ENCODE measurements around the gene ANKRD34A.

Gene ANKRD34A

DNA sequence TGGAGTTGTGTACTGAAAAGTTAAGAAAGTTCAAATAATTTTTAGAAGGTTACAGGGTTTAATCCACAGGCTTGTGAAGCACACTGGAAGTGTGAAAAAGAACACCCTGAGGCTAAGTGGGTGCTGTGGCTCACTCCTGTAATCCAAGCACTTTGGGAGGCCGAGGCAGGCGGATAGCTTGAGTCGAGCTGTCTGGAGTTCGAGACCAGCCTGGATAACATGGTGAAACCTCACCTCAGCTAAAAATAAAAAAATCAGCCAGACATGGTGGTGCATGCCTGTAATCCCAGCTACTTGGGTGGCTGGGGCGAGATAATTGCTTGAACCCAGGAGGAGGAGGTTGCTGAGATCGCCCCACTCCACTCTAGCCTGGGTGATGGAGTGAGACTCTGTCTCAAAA is 22.2 kb upstream of the ANKRD34A start:
- Histone ChIP-seq H3K27ac (ENCODE audit: low read depth, low read length) (no peak overlapping the region), H2AK5ac (ENCODE audit: low read length) (no peak overlapping the region), H4K8ac (ENCODE audit: low read depth, low read length) (no peak overlapping the region), H3K79me2 (ENCODE audit: control insufficient read depth, insufficient read depth, low read length, poor library complexity) (no peaks in the 10 kb centered on the region), H2BK120ac (ENCODE audit: insufficient read depth, low read length, poor library complexity) (no peak overlapping the region), H3K9ac (ENCODE audit: low read length) (no peak overlapping the region), H3K79me1 (ENCODE audit: low read length) (peaks cover 6% of the 10 kb centered on the region), H3K23ac (ENCODE audit: low read length) (no peak overlapping the region), H2BK5ac (ENCODE audit: low read depth, low read length, poor library complexity) (no peak overlapping the region), H2BK12ac (ENCODE audit: low read length) (no peak overlapping the region), H3K4me3 (ENCODE audit: low read depth, low read length) (no peak overlapping the region), H3K4me1 (ENCODE audit: control insufficient read depth in 1 of 2, insufficient read depth in 2 of 2, low read length in 2 of 2) (peaks cover 11 to 19% of the 10 kb centered on the region in 2 experiments), H3K9me3 (ENCODE audit: insufficient read depth, low read depth, low read length) (no peaks in the 10 kb centered on the region), H3K4ac (ENCODE audit: low read depth, low read length) (no peak overlapping the region), H3K36me3 (ENCODE audit: control insufficient read depth in 1 of 2, insufficient read depth in 2 of 2, low read length in 2 of 2) (no peaks in the 10 kb centered on the region), H3K4me2 (ENCODE audit: low read length) (no peak overlapping the region), H4K91ac (ENCODE audit: low read depth, low read length) (peak overlapping the region; percentile 18), H3K27me3 (ENCODE audit: insufficient read depth, low read length) (no peaks in the 10 kb centered on the region), H4K12ac (ENCODE audit: low read depth, low read length) (no peak overlapping the region), H2AFZ (ENCODE audit: insufficient read depth, low read length, poor library complexity) (no peak overlapping the region), H3K18ac (ENCODE audit: low read length) (no peak overlapping the region), H3K14ac (ENCODE audit: low read length) (no peak overlapping the region)
- DNase-seq = no peak
- no CpG with 5 or more reads among the region's 6 CpGs for WGBS (ENCODE audit: extremely low coverage, insufficient coverage, insufficient read length)

GRCh38 chr1:145985502-145986439 is 21.4 kb upstream of the ANKRD34A start:
- Histone ChIP-seq H2AK5ac (ENCODE audit: low read length) (no peak overlapping the region), H4K8ac (ENCODE audit: low read depth, low read length) (peak overlapping the region; percentile 58), H3K4me1 (ENCODE audit: control insufficient read depth in 1 of 2, insufficient read depth in 2 of 2, low read length in 2 of 2) (peaks cover 12 to 16% of the 10 kb centered on the region in 2 experiments), H3K36me3 (ENCODE audit: control insufficient read depth in 1 of 2, insufficient read depth in 2 of 2, low read length in 2 of 2) (no peaks in the 10 kb centered on the region), H3K18ac (ENCODE audit: low read length) (no peak overlapping the region), H3K27ac (ENCODE audit: low read depth, low read length) (peak overlapping the region; percentile 14), H3K27me3 (ENCODE audit: insufficient read depth, low read length) (no peaks in the 10 kb centered on the region), H4K12ac (ENCODE audit: low read depth, low read length) (peak overlapping the region; percentile 64), H2BK120ac (ENCODE audit: insufficient read depth, low read length, poor library complexity) (peak overlapping the region; percentile 63), H3K79me2 (ENCODE audit: control insufficient read depth, insufficient read depth, low read length, poor library complexity) (no peaks in the 10 kb centered on the region), H3K23ac (ENCODE audit: low read length) (no peak overlapping the region), H2AFZ (ENCODE audit: insufficient read depth, low read length, poor library complexity) (peak overlapping the region; percentile 30), H3K14ac (ENCODE audit: low read length) (peak overlapping the region; percentile 20), H3K4me3 (ENCODE audit: low read depth, low read length) (no peak overlapping the region), H3K9ac (ENCODE audit: low read length) (no peak overlapping the region), H4K91ac (ENCODE audit: low read depth, low read length) (peak overlapping the region; percentile 59), H2BK12ac (ENCODE audit: low read length) (peak overlapping the region; percentile 52), H2BK5ac (ENCODE audit: low read depth, low read length, poor library complexity) (peak overlapping the region; percentile 32), H3K4me2 (ENCODE audit: low read length) (no peak overlapping the region), H3K4ac (ENCODE audit: low read depth, low read length) (no peak overlapping the region), H3K9me3 (ENCODE audit: insufficient read depth, low read depth, low read length) (no peaks in the 10 kb centered on the region), H3K79me1 (ENCODE audit: low read length) (peaks cover 6% of the 10 kb centered on the region)
- peak in 1 of 2 donors; percentile 27 for DNase-seq
- WGBS (ENCODE audit: extremely low coverage, insufficient coverage, insufficient read length) = no CpG with 5 or more reads among the region's 15 CpGs

- peak overlapping the region; percentile 43 for H4K91ac ChIP-seq (ENCODE audit: low read depth, low read length)
- peak overlapping the region; percentile 58 for H4K8ac ChIP-seq (ENCODE audit: low read depth, low read length)
- no CpG with 5 or more reads among the region's 2 CpGs for WGBS (ENCODE audit: extremely low coverage, insufficient coverage, insufficient read length)
These were observed 20.7 kb upstream of the ANKRD34A start for GRCh38 chr1:145985129-145985501.

DNA sequence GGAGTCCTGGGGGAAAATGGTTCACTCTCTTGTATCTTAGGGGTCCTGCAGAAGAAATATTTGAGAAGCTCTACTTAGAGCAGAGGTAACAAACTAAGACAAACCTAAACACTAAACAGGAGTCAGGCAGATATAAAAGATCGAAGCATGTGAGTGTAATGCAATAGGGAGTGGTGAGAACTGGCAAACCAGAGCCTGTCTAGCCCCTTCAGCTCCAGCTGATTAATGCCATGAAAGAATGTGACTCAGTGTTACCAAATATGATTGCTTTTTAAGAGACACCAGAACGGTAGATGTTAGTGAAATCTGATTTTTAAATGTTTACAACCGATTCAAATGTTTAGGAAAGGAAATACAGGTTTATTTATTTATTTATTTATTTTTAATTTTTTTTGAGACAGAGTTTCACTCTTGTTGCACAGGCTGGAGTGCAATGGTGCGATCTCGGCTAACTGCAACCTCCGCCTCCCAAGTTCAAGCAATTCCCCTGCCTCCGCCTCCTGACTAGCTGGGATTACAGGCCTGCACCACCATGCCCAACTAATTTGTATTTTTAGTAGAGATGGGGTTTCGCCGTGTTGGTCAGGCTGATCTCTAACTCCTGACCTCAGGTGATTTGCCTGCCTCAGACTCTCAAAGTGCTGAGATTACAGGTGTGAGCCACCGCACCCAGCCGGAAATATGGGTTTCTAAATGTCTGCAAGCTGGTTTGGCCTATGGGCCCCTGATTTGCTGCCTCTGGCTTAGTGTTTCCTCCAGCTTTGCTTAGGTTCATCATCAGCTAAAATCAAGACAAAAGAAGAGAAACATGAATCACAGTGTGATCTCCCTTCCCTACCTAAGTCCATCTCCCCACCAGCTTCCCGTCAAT is 19.8 kb upstream of the ANKRD34A start:
- Histone ChIP-seq H2BK12ac (ENCODE audit: low read length) (no peak overlapping the region), H3K4me2 (ENCODE audit: low read length) (no peak overlapping the region), H3K4me1 (ENCODE audit: control insufficient read depth in 1 of 2, insufficient read depth in 2 of 2, low read length in 2 of 2) (peaks cover 15 to 21% of the 10 kb centered on the region in 2 experiments), H4K8ac (ENCODE audit: low read depth, low read length) (no peak overlapping the region), H3K18ac (ENCODE audit: low read length) (no peak overlapping the region), H3K4me3 (ENCODE audit: low read depth, low read length) (no peak overlapping the region), H3K23ac (ENCODE audit: low read length) (no peak overlapping the region), H4K12ac (ENCODE audit: low read depth, low read length) (no peak overlapping the region), H3K79me2 (ENCODE audit: control insufficient read depth, insufficient read depth, low read length, poor library complexity) (no peaks in the 10 kb centered on the region), H3K4ac (ENCODE audit: low read depth, low read length) (no peak overlapping the region), H3K27me3 (ENCODE audit: insufficient read depth, low read length) (no peaks in the 10 kb centered on the region), H2AFZ (ENCODE audit: insufficient read depth, low read length, poor library complexity) (no peak overlapping the region), H3K14ac (ENCODE audit: low read length) (no peak overlapping the region), H4K91ac (ENCODE audit: low read depth, low read length) (no peak overlapping the region), H2BK5ac (ENCODE audit: low read depth, low read length, poor library complexity) (no peak overlapping the region), H3K9me3 (ENCODE audit: insufficient read depth, low read depth, low read length) (no peaks in the 10 kb centered on the region), H3K79me1 (ENCODE audit: low read length) (peaks cover 6% of the 10 kb centered on the region), H2BK120ac (ENCODE audit: insufficient read depth, low read length, poor library complexity) (no peak overlapping the region), H3K36me3 (ENCODE audit: control insufficient read depth in 1 of 2, insufficient read depth in 2 of 2, low read length in 2 of 2) (no peaks in the 10 kb centered on the region), H3K27ac (ENCODE audit: low read depth, low read length) (no peak overlapping the region), H3K9ac (ENCODE audit: low read length) (no peak overlapping the region), H2AK5ac (ENCODE audit: low read length) (no peak overlapping the region)
- whole genome bisulfite sequencing (ENCODE audit: extremely low coverage, insufficient coverage, insufficient read length) = no CpG with 5 or more reads among the region's 12 CpGs
- DNase-seq = no peak

More at GRCh38 chr1:145985129-145985501, 20.7 kb upstream of the ANKRD34A start:
- peak overlapping the region; percentile 20 for H3K14ac ChIP-seq (ENCODE audit: low read length)
- peak overlapping the region; percentile 32 for H2BK5ac ChIP-seq (ENCODE audit: low read depth, low read length, poor library complexity)
- peak overlapping the region; percentile 63 for H2BK120ac ChIP-seq (ENCODE audit: insufficient read depth, low read length, poor library complexity)
- peak overlapping the region; percentile 64 for H4K12ac ChIP-seq (ENCODE audit: low read depth, low read length)
- peak overlapping the region; percentile 30 for H2AFZ ChIP-seq (ENCODE audit: insufficient read depth, low read length, poor library complexity)
- H3K4ac ChIP-seq (ENCODE audit: low read depth, low read length) = no peak overlapping the region
- peaks cover 13 to 17% of the 10 kb centered on the region in 2 experiments for H3K4me1 ChIP-seq (ENCODE audit: control insufficient read depth in 1 of 2, insufficient read depth in 2 of 2, low read length in 2 of 2)
- no peaks in the 10 kb centered on the region for H3K9me3 ChIP-seq (ENCODE audit: insufficient read depth, low read depth, low read length)
- H3K27ac ChIP-seq (ENCODE audit: low read depth, low read length) = peak overlapping the region; percentile 14
- H3K4me3 ChIP-seq (ENCODE audit: low read depth, low read length) = no peak overlapping the region
- H3K18ac ChIP-seq (ENCODE audit: low read length) = no peak overlapping the region
- DNase-seq = no peak
- H2BK12ac ChIP-seq (ENCODE audit: low read length) = peak overlapping the region; percentile 52
- H3K9ac ChIP-seq (ENCODE audit: low read length) = no peak overlapping the region
- no peaks in the 10 kb centered on the region for H3K36me3 ChIP-seq (ENCODE audit: control insufficient read depth in 1 of 2, insufficient read depth in 2 of 2, low read length in 2 of 2)
- H3K79me1 ChIP-seq (ENCODE audit: low read length) = peaks cover 6% of the 10 kb centered on the region
- H2AK5ac ChIP-seq (ENCODE audit: low read length) = no peak overlapping the region
- H3K4me2 ChIP-seq (ENCODE audit: low read length) = no peak overlapping the region
- no peak overlapping the region for H3K23ac ChIP-seq (ENCODE audit: low read length)
- H3K27me3 ChIP-seq (ENCODE audit: insufficient read depth, low read length) = no peaks in the 10 kb centered on the region
- H3K79me2 ChIP-seq (ENCODE audit: control insufficient read depth, insufficient read depth, low read length, poor library complexity) = no peaks in the 10 kb centered on the region

Data from trophoblast cell (in vitro differentiated cells and primary cell).